Activated CD4-positive, CD25-positive, alpha-beta regulatory T cell treated with anti-CD3 and anti-CD28 coated beads, Interleukin-2, amount 50 U/mL, for 72 hours (primary cell): Measurements from ENCODE around the gene PRKAG3.
"Not testable (repeated sequence)": the region's sequence is repeated elsewhere in the genome, so short reads cannot be mapped to it uniquely, and the experiment has no call there.

Source experiments
- DNase-seq: peaks from one replicate; pipeline ENCODE4 v3.0.0; 2021

Gene PRKAG3

GRCh38 chr2:218780046-218780445 lies 51.6 kb downstream of the PRKAG3 start:
- DNase-seq: no peak

GRCh38 chr2:218777276-218777990 lies 54.2 kb downstream of the PRKAG3 start:
- no peak for DNase-seq

- DNase-seq: no peak
Observed at GRCh38 chr2:218776488-218776887, 55.1 kb downstream of the PRKAG3 start.

- no peak for DNase-seq
Observed at GRCh38 chr2:218773881-218774280, 57.7 kb downstream of the PRKAG3 start.

- not testable (repeated sequence) for DNase-seq
Observed at GRCh38 chr2:218772759-218773158, 58.8 kb downstream of the PRKAG3 start.
